Measurements from ENCODE around the gene ASS1. TPM values are rescaled to one million over a fixed set of nuclear protein-coding genes. Genes with fewer than 3 reads are reported as not detected.

The ASS1 gene
- total RNA-seq, 1 donor from 2014 or later: 1.9 TPM

Other genes starting within 250 kb of the ASS1 start
- not detected in 2 replicates for gene HMCN2, start 179.2 kb upstream of the ASS1 start, total RNA-seq
- gene FUBP3, start 134.6 kb downstream of the ASS1 start, total RNA-seq: 39.1 and 40.8 TPM in 2 replicates
- gene PRDM12, start 219.6 kb downstream of the ASS1 start, total RNA-seq: 0.14 TPM in 1 of 2 replicates, not detected in the other
- 72.8 and 74.1 TPM in 2 replicates for gene EXOSC2, start 248.8 kb downstream of the ASS1 start, total RNA-seq

Data from T-helper 2 cell treated with Interferon-gamma antibody and Interleukin-4, amounts not matched to agents 100 ng/mL and 5 ng/mL, for 36 hours (primary cell).